H9 (cell line): ENCODE results near the gene NKX3-2. TPM values are rescaled to one million over a fixed set of nuclear protein-coding genes. Genes with fewer than 3 reads are reported as not detected.

Experiments
- DNase-seq: peaks from one replicate; pipeline ENCODE4 v3.0.0-alpha.2; 2017
- H2AFZ ChIP-seq: one replicate; pipeline ENCODE4 v1.6.1; 2013; ENCODE audit warnings: mild to moderate bottlenecking, low read length, control low read depth, moderate library complexity
- H2AK5ac ChIP-seq: 2 replicates; pipeline ENCODE4 v1.6.1; 2013; ENCODE audit warnings: low read length, control low read depth, mixed read lengths; ENCODE audit not compliant: insufficient read length
- H2BK120ac ChIP-seq: one replicate; pipeline ENCODE4 v1.6.1; 2013; ENCODE audit warnings: low read depth, mild to moderate bottlenecking, low read length, control low read depth, inconsistent platforms; ENCODE audit not compliant: poor library complexity, severe bottlenecking
- H2BK12ac ChIP-seq: 2 replicates; pipeline ENCODE4 v1.6.1; 2013; ENCODE audit warnings: low read length, control low read depth, mixed read lengths, low read depth; ENCODE audit not compliant: insufficient read length
- H2BK15ac ChIP-seq: 2 replicates; pipeline ENCODE4 v1.6.1; 2013; ENCODE audit warnings: low read depth, low read length, control low read depth
- H2BK20ac ChIP-seq: one replicate; pipeline ENCODE4 v1.6.1; 2013; ENCODE audit warnings: low read depth, mild to moderate bottlenecking, low read length, control low read depth, inconsistent platforms; ENCODE audit not compliant: poor library complexity, severe bottlenecking
- H2BK5ac ChIP-seq: 2 replicates; pipeline ENCODE4 v1.6.1; 2013; ENCODE audit warnings: low read length, control low read depth, mixed read lengths; ENCODE audit not compliant: insufficient read length
- H3K14ac ChIP-seq: 2 replicates; pipeline ENCODE4 v1.6.1; 2013; ENCODE audit warnings: low read length, control low read depth; ENCODE audit not compliant: insufficient read depth
- H3K18ac ChIP-seq: 2 replicates; pipeline ENCODE4 v1.6.1; 2013; ENCODE audit warnings: low read depth, mild to moderate bottlenecking, mixed read lengths, low read length, control low read depth; ENCODE audit not compliant: insufficient read length
- H3K23ac ChIP-seq: 2 replicates; pipeline ENCODE4 v1.6.1; 2013; ENCODE audit warnings: low read length, control low read depth, mixed read lengths, low read depth; ENCODE audit not compliant: insufficient read length
- H3K23me2 ChIP-seq: 2 replicates; pipeline ENCODE4 v1.6.1; 2013; ENCODE audit warnings: low read depth, mild to moderate bottlenecking, mixed read lengths, low read length, control low read depth; ENCODE audit not compliant: insufficient read length, poor library complexity, severe bottlenecking
- H3K27ac ChIP-seq: 2 replicates; pipeline ENCODE4 v1.5.1; 2013; ENCODE audit warnings: low read length, control low read depth, mixed read lengths, low read depth; ENCODE audit not compliant: insufficient read length
- H3K27me3 ChIP-seq: 2 replicates; pipeline ENCODE4 v1.6.1; 2013; ENCODE audit warnings: low read length, control low read depth, inconsistent platforms; ENCODE audit not compliant: insufficient read depth
- H3K4ac ChIP-seq: 2 replicates; pipeline ENCODE4 v1.6.1; 2013; ENCODE audit warnings: low read depth, mild to moderate bottlenecking, control low read depth, inconsistent platforms, low read length, moderate library complexity
- H3K4me1 ChIP-seq: 2 replicates; pipeline ENCODE4 v1.6.1; 2013; ENCODE audit warnings: low read length, control low read depth, inconsistent platforms; ENCODE audit not compliant: insufficient read depth
- H3K4me2 ChIP-seq: 2 replicates; pipeline ENCODE4 v1.6.1; 2013; ENCODE audit warnings: low read length, control low read depth, mixed read lengths; ENCODE audit not compliant: insufficient read length, insufficient read depth
- H3K56ac ChIP-seq: 2 replicates; pipeline ENCODE4 v1.6.1; 2013; ENCODE audit warnings: low read depth, mild to moderate bottlenecking, mixed read lengths, low read length, control low read depth; ENCODE audit not compliant: insufficient read length
- H3K79me1 ChIP-seq: 2 replicates; pipeline ENCODE4 v1.6.1; 2013; ENCODE audit warnings: low read depth, mild to moderate bottlenecking, moderate library complexity, low read length, control low read depth, inconsistent platforms; ENCODE audit not compliant: insufficient read depth, poor library complexity, severe bottlenecking
- H3K79me2 ChIP-seq: 2 replicates; pipeline ENCODE4 v1.6.1; 2013; ENCODE audit warnings: low read length, control low read depth, inconsistent platforms; ENCODE audit not compliant: insufficient read depth
- H3K9ac ChIP-seq: 2 replicates; pipeline ENCODE4 v1.6.1; 2013; ENCODE audit warnings: low read length, control low read depth, mixed read lengths; ENCODE audit not compliant: insufficient read length; ENCODE audit errors: extremely low read depth
- H3K9me3 ChIP-seq: one replicate; pipeline ENCODE4 v1.6.1; 2013; ENCODE audit warnings: low read depth, low read length, inconsistent platforms; ENCODE audit not compliant: control insufficient read depth
- H3T11ph ChIP-seq: one replicate; pipeline ENCODE4 v1.6.1; 2013; ENCODE audit warnings: mild to moderate bottlenecking, low read length, control low read depth, inconsistent platforms
- H4K20me1 ChIP-seq: one replicate; pipeline ENCODE4 v1.6.1; 2013; ENCODE audit not compliant: control insufficient read depth, insufficient read length, insufficient read depth
- H4K5ac ChIP-seq: 2 replicates; pipeline ENCODE4 v1.6.1; 2013; ENCODE audit warnings: low read depth, mild to moderate bottlenecking, mixed read lengths, low read length, control low read depth; ENCODE audit not compliant: insufficient read length
- H4K8ac ChIP-seq: replicated peaks from 2 replicates; pipeline ENCODE4 v1.6.1; 2013; ENCODE audit warnings: low read length, control low read depth, mixed read lengths, low read depth; ENCODE audit not compliant: insufficient read length
- H4K91ac ChIP-seq: 2 replicates; pipeline ENCODE4 v1.6.1; 2013; ENCODE audit warnings: low read depth, mild to moderate bottlenecking, moderate library complexity, mixed read lengths, low read length, control low read depth; ENCODE audit not compliant: insufficient read length
- H3K27ac Mint-ChIP-seq, 3 experiments: 2 replicates in 2 of 3; 3 replicates in 1 of 3; pipeline ENCODE4 v1.8.0; 2020 to 2021; ENCODE audit warnings: mixed read lengths in 3 of 3, mild to moderate bottlenecking in 1 of 3, moderate library complexity in 1 of 3
- H3K27me3 Mint-ChIP-seq: 2 replicates; pipeline ENCODE4 v1.8.0; 2021; ENCODE audit warnings: low read depth, mild to moderate bottlenecking, moderate library complexity, mixed read lengths
- H3K36me3 Mint-ChIP-seq, 3 experiments: 2 replicates in 2 of 3; 3 replicates in 1 of 3; pipeline ENCODE4 v1.8.0; 2020 to 2021; ENCODE audit warnings: low read depth in 3 of 3, mixed read lengths in 3 of 3; ENCODE audit not compliant: insufficient read depth in 1 of 3
- H3K4me1 Mint-ChIP-seq, 2 experiments: 2 replicates each; pipeline ENCODE4 v1.8.0; 2020; ENCODE audit warnings: mixed read lengths in 2 of 2
- H3K4me3 Mint-ChIP-seq, 2 experiments: 2 replicates in 1 of 2; 3 replicates in 1 of 2; pipeline ENCODE4 v1.8.0; 2020 to 2021; ENCODE audit warnings: mild to moderate bottlenecking in 2 of 2, mixed read lengths in 2 of 2, moderate library complexity in 1 of 2
- H3K9me3 Mint-ChIP-seq, 2 experiments: 2 replicates in 1 of 2; 3 replicates in 1 of 2; pipeline ENCODE4 v1.8.0; 2020; ENCODE audit warnings: mild to moderate bottlenecking in 2 of 2, mixed read lengths in 2 of 2, moderate library complexity in 1 of 2
- CTCF ChIP-seq: fragments of 200-600 bp; sonication (generic); conservative IDR thresholded peaks from 3 replicates; pipeline ENCODE4 v1.8.0; 2021; ENCODE audit warnings: antibody characterized with exemption, mild to moderate bottlenecking
- WGBS: extraction: QIAGEN DNeasy Blood & Tissue Kit; methylation state at CpG from one replicate; pipeline ENCODE4 v1.1.7; 2013; ENCODE audit warnings: missing lambda C conversion rate, low lambda C conversion rate, mixed read lengths; ENCODE audit not compliant: insufficient read length; ENCODE audit errors: extremely low coverage; 5-methylcytosine and 5-hydroxymethylcytosine counted together
- total RNA-seq: library from RNA; stranded (reverse); gene quantifications from 2 replicates; pipeline ENCODE4 v1.2.1, GENCODE V29; 2021

The NKX3-2 gene
- total RNA-seq, 1 experiment from 2014 or later, result 1.9 TPM

DNA sequence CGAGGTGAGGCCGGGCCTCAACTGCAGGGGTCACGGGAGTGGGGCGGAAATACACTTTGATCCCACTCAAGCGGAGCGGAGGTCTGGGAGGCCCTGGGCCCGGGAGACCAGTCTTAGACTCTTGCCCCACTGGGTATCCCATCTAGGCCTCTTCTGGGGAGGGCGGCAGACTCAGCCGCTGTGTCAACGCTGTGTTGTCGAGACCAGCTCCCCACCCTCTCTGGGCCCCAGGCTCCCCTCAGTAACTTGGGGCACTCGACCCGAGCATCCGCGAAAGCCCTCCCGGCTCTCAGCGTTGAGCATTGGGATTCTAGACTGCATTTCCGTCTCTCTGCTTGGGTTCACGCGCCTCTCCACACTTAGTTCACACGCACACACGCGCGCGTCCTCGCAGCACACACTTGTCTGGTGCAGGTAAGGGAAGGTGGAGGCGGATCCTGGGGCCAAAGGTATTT is 1.7 kb downstream of the NKX3-2 start:
- H2AFZ ChIP-seq, result no peak overlapping the region

More for the DNA sequence above, 1.7 kb downstream of the NKX3-2 start:
- Histone ChIP-seq H3K14ac (no peak overlapping the region), H4K91ac (no peak overlapping the region), H3K79me1 (no peaks in the 10 kb centered on the region), H2BK15ac (no peak overlapping the region), H3K4me2 (peak overlapping the region; percentile 1), H3K23ac (no peak overlapping the region), H3K9ac (no peak overlapping the region), H3K4me1 (no peaks in the 10 kb centered on the region), H3K27me3 (peaks cover 81% of the 10 kb centered on the region), H2BK12ac (no peak overlapping the region), H2BK20ac (no peak overlapping the region), H2BK120ac (no peak overlapping the region), H2BK5ac (no peak overlapping the region), H3K27ac (no peak overlapping the region), H2AK5ac (no peak overlapping the region), H3K23me2 (peaks cover 20% of the 10 kb centered on the region), H4K5ac (no peak overlapping the region), H3K4ac (no peak overlapping the region), H3K79me2 (no peaks in the 10 kb centered on the region), H3K56ac (no peak overlapping the region), H4K20me1 (peaks cover 3% of the 10 kb centered on the region), H3K9me3 (no peaks in the 10 kb centered on the region), H4K8ac (no peak overlapping the region), H3T11ph (no peak overlapping the region), H3K18ac (no peak overlapping the region)
- H3K4me3 Mint-ChIP-seq, result peak overlapping the region; percentile 73 to 93; a peak in 4 of 5 replicates
- peaks cover 38 to 46% of the 10 kb centered on the region in 2 experiments for H3K4me1 Mint-ChIP-seq
- TF ChIP-seq CTCF, result no peak
- H3K9me3 Mint-ChIP-seq, result peaks cover 9 to 10% of the 10 kb centered on the region in 2 experiments; a peak in 4 of 5 replicates
- H3K27ac Mint-ChIP-seq, result no peak overlapping the region
- no peaks in the 10 kb centered on the region; a peak in 1 of 7 replicates for H3K36me3 Mint-ChIP-seq
- no CpG with 5 or more reads among the region's 27 CpGs for WGBS
- H3K27me3 Mint-ChIP-seq, result peaks cover 95% of the 10 kb centered on the region
- no peak for DNase-seq
